GM18517 (cell line): ENCODE data around the gene CFHR5.
A peak's percentile ranks its signal among the peaks of the same experiment; 100 is the strongest.
"Not testable (repeated sequence)": the region's sequence is repeated elsewhere in the genome, so short reads cannot be mapped to it uniquely, and the experiment has no call there.

Source experiments
- ATAC-seq: cut with Tn5 transposase; IDR thresholded peaks from one replicate; pipeline ENCODE4 v1.9.1; 2021; ENCODE audit warnings: mild to moderate bottlenecking, moderate library complexity; ENCODE audit not compliant: unreplicated experiment

Gene CFHR5

GRCh38 chr1:197017558-197018146 is 40.3 kb downstream of the CFHR5 start:
- ATAC-seq, result no peak

- no peak for ATAC-seq
Observed at GRCh38 chr1:197021716-197022115, 44.4 kb downstream of the CFHR5 start.

DNA sequence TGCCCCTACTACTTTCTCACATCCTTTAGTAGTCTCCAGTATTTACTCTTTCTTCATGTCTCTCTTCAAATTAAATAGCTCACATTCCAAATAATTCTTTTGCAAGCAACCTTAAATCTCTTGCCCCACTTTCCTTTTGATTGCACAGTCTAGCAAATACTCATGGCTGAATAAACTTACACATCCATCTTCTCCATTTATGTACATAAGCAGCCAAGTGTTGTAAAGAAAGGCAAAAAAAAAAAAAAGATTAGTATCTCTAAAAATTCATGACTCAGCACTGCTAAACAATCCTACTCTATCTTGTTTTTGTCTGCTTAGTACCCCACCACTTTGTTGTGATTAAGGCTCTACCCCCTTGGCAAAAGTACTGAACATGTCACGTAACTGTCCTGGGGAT is 47.1 kb downstream of the CFHR5 start:
- ATAC-seq, result no peak

DNA sequence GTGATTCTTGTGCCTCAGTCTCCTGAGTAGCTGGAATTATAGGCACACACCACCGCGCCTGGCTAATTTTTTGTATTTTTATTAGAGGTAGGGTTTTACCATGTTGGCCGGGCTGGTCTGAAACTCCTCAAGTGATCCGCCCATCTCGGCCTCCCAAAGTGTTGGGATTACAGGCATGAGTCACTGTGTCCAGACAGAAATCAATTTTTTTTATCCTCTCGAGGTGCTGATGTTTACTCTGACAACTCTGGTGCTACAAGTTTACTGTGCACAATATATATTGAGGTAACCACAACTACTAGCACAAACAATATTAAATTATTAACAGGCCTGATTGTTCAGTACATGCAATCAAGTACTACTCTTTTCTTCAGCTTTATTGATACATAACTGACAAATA is 50.0 kb downstream of the CFHR5 start:
- ATAC-seq, result no peak

DNA sequence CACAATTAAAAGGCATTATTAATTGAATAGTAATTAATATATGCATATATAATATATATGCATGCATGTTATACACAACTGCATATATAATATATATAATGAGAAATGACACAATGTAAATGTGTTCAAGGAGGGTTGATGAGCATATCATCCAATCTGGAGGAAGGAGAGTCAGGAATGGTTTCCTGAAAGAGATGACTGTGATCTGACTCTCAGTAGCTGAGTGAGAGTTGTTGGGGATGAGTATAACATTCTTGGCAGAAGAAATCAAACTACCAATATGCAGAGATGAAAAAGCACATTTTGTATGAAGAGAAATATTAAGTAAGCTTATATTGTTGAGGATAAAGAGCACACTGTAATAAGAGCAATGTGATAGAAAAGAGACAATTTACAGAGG is 52.4 kb downstream of the CFHR5 start:
- ATAC-seq, result no peak

DNA sequence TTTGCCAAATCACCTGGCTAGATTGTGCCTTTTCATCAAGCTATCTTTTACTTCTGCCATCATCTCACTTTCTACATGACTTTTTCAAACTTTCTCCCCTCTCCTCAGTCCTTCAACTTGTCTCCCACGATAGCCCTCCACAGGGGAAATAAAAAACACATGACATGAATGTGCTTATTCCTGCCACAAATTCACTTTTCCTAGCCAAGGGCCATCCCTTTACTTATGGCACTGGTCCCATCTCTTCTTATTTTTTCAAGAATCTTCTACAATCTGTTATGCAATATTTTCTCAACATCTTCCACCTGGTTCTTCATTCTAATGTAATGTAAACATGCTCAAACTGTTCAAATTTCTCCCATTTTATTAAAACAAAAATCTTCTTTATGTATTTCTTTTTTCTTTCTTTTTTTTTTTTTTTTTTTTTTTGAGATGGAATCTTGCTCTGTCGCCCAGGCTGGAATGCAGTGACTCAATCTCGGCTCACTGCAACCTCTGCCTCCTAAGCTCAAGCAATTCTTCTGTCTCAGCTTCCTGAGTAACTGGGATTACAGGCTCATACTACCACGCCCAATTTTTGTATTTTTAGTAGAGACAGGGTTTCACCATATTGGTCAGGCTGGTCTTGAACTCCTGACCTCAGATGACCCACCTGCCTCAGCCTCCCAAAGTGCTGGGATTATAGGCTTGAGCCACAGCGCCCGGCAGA is 57.4 kb downstream of the CFHR5 start:
- not testable (repeated sequence) for ATAC-seq

DNA sequence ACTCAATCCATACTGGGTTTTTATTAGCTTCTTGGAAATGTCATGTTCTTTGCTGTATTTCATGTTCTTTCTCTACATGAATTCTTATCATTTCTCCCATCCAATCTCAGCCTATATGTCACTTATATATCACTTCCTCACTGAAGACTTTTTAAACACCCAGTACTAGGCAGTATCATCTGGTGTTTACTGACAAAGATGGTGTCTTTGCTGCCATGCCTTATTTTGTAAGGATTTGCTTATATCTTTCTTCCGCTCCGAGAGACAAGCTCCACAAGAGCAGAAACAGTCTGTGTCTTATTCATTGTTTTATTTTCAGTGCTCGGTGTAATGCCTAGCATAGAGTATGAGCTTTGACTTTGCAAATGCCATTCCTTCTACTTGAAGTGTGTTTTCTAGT is 59.5 kb downstream of the CFHR5 start:
- no peak for ATAC-seq

GRCh38 chr1:197041486-197042353 is 64.4 kb downstream of the CFHR5 start:
- peak; percentile 75 for ATAC-seq

DNA sequence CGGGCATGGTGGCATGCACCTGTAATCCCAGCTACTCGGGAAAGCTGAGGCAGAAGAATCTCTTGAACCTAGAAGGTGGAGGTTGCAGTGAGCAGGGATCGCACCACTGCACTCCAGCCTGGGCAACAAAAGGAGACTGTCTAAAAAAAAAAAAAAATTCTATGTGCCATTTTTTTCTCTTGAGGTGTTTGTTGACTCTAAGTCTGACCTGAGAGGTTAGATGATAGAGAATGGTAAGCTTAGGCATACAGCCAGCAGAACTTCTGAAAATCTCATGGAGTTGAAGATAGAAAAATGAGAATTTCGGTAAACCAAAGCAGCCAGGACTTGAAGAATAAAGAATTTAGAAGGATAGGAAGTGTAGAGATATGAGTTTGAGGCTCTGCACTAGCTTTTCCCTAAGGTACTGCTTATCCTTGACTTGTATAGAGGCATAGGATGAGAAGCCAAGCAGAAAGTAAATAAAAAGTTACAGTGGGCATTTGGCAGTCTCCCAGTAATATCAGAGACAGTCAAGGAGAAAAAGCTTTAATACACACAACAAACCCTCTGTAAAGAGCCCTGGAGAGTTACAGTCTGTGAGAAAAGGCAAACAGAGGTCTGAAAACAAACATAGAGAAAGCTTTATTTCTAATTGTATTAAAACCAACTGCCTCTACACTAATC is 65.5 kb downstream of the CFHR5 start:
- no peak for ATAC-seq

GRCh38 chr1:197049100-197049499 is 71.7 kb downstream of the CFHR5 start:
- no peak for ATAC-seq
